ENCODE measurements around the gene ABLIM2. TPM values are rescaled to one million over a fixed set of nuclear protein-coding genes. Genes with fewer than 3 reads are reported as not detected.
A peak's percentile ranks its signal among the peaks of the same experiment; 100 is the strongest.

The ABLIM2 gene
- total and polyA plus RNA-seq, 2 experiments from 2014 or later, result 1.5 to 4.3 TPM

- H3K27ac Mint-ChIP-seq, result no peak overlapping the region
- Histone ChIP-seq H2AFZ (no peak overlapping the region), H3K36me3 (ENCODE audit: insufficient read depth) (no peaks in the 10 kb centered on the region), H3K27ac (ENCODE audit: low read depth) (no peak overlapping the region), H4K20me1 (replicated peaks; ENCODE audit: insufficient read depth) (no peaks in the 10 kb centered on the region; the same call in 1 of the 2 replicates), H3K79me2 (replicated peaks; ENCODE audit: insufficient read depth) (no peaks in the 10 kb centered on the region), H3K9me2 (ENCODE audit: insufficient read depth) (no peaks in the 10 kb centered on the region), H3K4me1 (ENCODE audit: insufficient read depth) (peaks cover 7% of the 10 kb centered on the region), H3K4me3 (no peak overlapping the region), H3K4me2 (no peak overlapping the region), H3K27me3 (ENCODE audit: insufficient read depth) (no peaks in the 10 kb centered on the region), H3F3A (replicated peaks; ENCODE audit: low read depth) (no peaks in the 10 kb centered on the region)
- DNase-seq (ENCODE audit: low spot score) (no peak), ATAC-seq (no peak)
- H3K36me3 Mint-ChIP-seq (ENCODE audit: low read depth), result no peaks in the 10 kb centered on the region
- no peaks in the 10 kb centered on the region for H3K9me3 Mint-ChIP-seq
- TF ChIP-seq, protein P1, sequence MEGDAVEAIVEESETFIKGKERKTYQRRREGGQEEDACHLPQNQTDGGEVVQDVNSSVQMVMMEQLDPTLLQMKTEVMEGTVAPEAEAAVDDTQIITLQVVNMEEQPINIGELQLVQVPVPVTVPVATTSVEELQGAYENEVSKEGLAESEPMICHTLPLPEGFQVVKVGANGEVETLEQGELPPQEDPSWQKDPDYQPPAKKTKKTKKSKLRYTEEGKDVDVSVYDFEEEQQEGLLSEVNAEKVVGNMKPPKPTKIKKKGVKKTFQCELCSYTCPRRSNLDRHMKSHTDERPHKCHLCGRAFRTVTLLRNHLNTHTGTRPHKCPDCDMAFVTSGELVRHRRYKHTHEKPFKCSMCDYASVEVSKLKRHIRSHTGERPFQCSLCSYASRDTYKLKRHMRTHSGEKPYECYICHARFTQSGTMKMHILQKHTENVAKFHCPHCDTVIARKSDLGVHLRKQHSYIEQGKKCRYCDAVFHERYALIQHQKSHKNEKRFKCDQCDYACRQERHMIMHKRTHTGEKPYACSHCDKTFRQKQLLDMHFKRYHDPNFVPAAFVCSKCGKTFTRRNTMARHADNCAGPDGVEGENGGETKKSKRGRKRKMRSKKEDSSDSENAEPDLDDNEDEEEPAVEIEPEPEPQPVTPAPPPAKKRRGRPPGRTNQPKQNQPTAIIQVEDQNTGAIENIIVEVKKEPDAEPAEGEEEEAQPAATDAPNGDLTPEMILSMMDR (conservative IDR thresholded peaks at IDR 0.05; ENCODE audit: low read depth in 2 of 2), result peak in 1 of 2 experiments; percentile 36; a peak in 2 of 4 replicates
- TF ChIP-seq ZNF114 (CRISPR knock-in tag; IDR thresholded peaks at IDR 0.05), result no peak
- peaks cover 4% of the 10 kb centered on the region for H3K27me3 Mint-ChIP-seq (ENCODE audit: insufficient read depth, low read depth, poor library complexity)
- peaks cover 11% of the 10 kb centered on the region for H3K4me1 Mint-ChIP-seq
- no peak overlapping the region for H3K4me3 Mint-ChIP-seq
Observed at GRCh38 chr4:7964459-7964858, 194.2 kb downstream of the ABLIM2 start.

GRCh38 chr4:7963691-7964090, 194.9 kb downstream of the ABLIM2 start:
- Histone ChIP-seq H3K27ac (ENCODE audit: low read depth) (no peak overlapping the region), H3K4me2 (no peak overlapping the region), H3K4me3 (no peak overlapping the region), H3K4me1 (ENCODE audit: insufficient read depth) (peaks cover 13% of the 10 kb centered on the region), H3K27me3 (ENCODE audit: insufficient read depth) (no peaks in the 10 kb centered on the region), H3F3A (replicated peaks; ENCODE audit: low read depth) (no peaks in the 10 kb centered on the region), H3K9me2 (ENCODE audit: insufficient read depth) (no peaks in the 10 kb centered on the region), H4K20me1 (replicated peaks; ENCODE audit: insufficient read depth) (no peaks in the 10 kb centered on the region; the same call in 1 of the 2 replicates), H3K36me3 (ENCODE audit: insufficient read depth) (no peaks in the 10 kb centered on the region), H2AFZ (no peak overlapping the region), H3K79me2 (replicated peaks; ENCODE audit: insufficient read depth) (no peaks in the 10 kb centered on the region)
- no peak overlapping the region for H3K4me3 Mint-ChIP-seq
- ATAC-seq (no peak), DNase-seq (ENCODE audit: low spot score) (no peak)
- no peaks in the 10 kb centered on the region for H3K9me3 Mint-ChIP-seq
- H3K4me1 Mint-ChIP-seq, result peaks cover 15% of the 10 kb centered on the region
- H3K27ac Mint-ChIP-seq, result no peak overlapping the region
- H3K27me3 Mint-ChIP-seq (ENCODE audit: insufficient read depth, low read depth, poor library complexity), result peaks cover 4% of the 10 kb centered on the region
- no peaks in the 10 kb centered on the region for H3K36me3 Mint-ChIP-seq (ENCODE audit: low read depth)
- TF ChIP-seq STAT1 (IDR thresholded peaks at IDR 0.05; ENCODE audit: unreplicated experiment) (no peak), CREB1 (CRISPR knock-in tag; IDR thresholded peaks at IDR 0.05; ENCODE audit: low read depth) (no peak), ETS1 (IDR thresholded peaks at IDR 0.05) (no peak), ZNF114 (CRISPR knock-in tag; IDR thresholded peaks at IDR 0.05) (no peak), EZH2phosphoT487 (IDR thresholded peaks at IDR 0.05; ENCODE audit: unreplicated experiment) (no peak), POLR2AphosphoS5 (IDR thresholded peaks at IDR 0.05; ENCODE audit: low read depth) (no peak), EZH2 (IDR thresholded peaks at IDR 0.05; ENCODE audit: low read depth, unreplicated experiment) (no peak)
- TF ChIP-seq, protein P2, sequence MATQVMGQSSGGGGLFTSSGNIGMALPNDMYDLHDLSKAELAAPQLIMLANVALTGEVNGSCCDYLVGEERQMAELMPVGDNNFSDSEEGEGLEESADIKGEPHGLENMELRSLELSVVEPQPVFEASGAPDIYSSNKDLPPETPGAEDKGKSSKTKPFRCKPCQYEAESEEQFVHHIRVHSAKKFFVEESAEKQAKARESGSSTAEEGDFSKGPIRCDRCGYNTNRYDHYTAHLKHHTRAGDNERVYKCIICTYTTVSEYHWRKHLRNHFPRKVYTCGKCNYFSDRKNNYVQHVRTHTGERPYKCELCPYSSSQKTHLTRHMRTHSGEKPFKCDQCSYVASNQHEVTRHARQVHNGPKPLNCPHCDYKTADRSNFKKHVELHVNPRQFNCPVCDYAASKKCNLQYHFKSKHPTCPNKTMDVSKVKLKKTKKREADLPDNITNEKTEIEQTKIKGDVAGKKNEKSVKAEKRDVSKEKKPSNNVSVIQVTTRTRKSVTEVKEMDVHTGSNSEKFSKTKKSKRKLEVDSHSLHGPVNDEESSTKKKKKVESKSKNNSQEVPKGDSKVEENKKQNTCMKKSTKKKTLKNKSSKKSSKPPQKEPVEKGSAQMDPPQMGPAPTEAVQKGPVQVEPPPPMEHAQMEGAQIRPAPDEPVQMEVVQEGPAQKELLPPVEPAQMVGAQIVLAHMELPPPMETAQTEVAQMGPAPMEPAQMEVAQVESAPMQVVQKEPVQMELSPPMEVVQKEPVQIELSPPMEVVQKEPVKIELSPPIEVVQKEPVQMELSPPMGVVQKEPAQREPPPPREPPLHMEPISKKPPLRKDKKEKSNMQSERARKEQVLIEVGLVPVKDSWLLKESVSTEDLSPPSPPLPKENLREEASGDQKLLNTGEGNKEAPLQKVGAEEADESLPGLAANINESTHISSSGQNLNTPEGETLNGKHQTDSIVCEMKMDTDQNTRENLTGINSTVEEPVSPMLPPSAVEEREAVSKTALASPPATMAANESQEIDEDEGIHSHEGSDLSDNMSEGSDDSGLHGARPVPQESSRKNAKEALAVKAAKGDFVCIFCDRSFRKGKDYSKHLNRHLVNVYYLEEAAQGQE (IDR thresholded peaks at IDR 0.05; ENCODE audit: unreplicated experiment), result no peak
